ENCODE results near the gene PER2.

The PER2 gene

DNA sequence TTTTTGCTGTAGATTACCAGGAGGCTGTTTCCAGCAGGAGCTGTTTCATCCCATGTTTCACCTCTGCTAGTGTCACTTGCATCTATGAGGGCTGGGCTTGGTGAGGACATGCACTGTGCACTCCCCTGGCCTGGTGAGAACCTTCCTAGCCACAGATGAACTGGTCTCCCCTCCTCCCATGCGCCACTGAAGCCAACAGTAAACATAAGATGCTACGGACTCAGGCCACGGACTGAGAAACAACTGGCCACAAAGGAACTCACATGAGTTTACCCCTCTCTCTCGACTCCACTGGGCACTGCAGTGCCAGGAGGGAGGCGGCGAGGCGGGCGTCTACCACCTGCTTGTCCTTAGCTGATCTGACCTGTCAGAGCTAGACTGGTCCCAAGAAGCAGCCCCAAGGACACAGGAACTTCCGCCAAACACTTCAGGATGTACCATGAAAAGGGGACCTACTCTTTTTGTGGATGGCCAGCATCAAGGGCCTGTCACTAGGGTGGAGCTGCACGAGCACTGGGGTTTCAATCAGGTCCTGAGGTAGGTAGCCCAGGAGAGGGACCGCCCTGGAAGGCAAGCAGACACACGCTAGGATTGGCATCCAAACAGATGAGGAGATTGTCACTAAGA lies 25.8 kb downstream of the PER2 start:
- H3K36me3 ChIP-seq (ENCODE audit: control insufficient read depth in 2 of 2, insufficient read depth in 1 of 2, low read length in 2 of 2), result peaks cover 0 to 10% of the 10 kb centered on the region in 2 experiments; a peak in 1 of 3 replicates
- POLR2A ChIA-PET, result no interaction called here
- H3K27ac ChIP-seq (ENCODE audit: extremely low read depth, low read depth, low read length), result no peak overlapping the region
- no peak for TF ChIP-seq ZNF433 (tag by site-specific recombination; IDR thresholded peaks at IDR 0.05; ENCODE audit: low read depth)
- TF ChIP-seq, protein P1, sequence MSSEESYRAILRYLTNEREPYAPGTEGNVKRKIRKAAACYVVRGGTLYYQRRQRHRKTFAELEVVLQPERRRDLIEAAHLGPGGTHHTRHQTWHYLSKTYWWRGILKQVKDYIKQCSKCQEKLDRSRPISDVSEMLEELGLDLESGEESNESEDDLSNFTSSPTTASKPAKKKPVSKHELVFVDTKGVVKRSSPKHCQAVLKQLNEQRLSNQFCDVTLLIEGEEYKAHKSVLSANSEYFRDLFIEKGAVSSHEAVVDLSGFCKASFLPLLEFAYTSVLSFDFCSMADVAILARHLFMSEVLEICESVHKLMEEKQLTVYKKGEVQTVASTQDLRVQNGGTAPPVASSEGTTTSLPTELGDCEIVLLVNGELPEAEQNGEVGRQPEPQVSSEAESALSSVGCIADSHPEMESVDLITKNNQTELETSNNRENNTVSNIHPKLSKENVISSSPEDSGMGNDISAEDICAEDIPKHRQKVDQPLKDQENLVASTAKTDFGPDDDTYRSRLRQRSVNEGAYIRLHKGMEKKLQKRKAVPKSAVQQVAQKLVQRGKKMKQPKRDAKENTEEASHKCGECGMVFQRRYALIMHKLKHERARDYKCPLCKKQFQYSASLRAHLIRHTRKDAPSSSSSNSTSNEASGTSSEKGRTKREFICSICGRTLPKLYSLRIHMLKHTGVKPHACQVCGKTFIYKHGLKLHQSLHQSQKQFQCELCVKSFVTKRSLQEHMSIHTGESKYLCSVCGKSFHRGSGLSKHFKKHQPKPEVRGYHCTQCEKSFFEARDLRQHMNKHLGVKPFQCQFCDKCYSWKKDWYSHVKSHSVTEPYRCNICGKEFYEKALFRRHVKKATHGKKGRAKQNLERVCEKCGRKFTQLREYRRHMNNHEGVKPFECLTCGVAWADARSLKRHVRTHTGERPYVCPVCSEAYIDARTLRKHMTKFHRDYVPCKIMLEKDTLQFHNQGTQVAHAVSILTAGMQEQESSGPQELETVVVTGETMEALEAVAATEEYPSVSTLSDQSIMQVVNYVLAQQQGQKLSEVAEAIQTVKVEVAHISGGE (tag by site-specific recombination; conservative IDR thresholded peaks at IDR 0.05; ENCODE audit: low read depth), result no peak
- H3K4me3 ChIP-seq (ENCODE audit: low read depth, low read length), result no peak overlapping the region
- H3K9me3 ChIP-seq (ENCODE audit: control insufficient read depth, insufficient read depth, low read depth, low read length), result no peaks in the 10 kb centered on the region
- H3K4me1 ChIP-seq (ENCODE audit: control insufficient read depth, insufficient read depth, low read length), result no peaks in the 10 kb centered on the region
- CTCF ChIA-PET, result interaction anchor here (0.6 to 4.9 kb wide), 30 partner anchors 7 to 750 kb away, joined by 3 to 54 read pairs (median 4); partner anchors contain the start of genes ERFE and PER2

DNA sequence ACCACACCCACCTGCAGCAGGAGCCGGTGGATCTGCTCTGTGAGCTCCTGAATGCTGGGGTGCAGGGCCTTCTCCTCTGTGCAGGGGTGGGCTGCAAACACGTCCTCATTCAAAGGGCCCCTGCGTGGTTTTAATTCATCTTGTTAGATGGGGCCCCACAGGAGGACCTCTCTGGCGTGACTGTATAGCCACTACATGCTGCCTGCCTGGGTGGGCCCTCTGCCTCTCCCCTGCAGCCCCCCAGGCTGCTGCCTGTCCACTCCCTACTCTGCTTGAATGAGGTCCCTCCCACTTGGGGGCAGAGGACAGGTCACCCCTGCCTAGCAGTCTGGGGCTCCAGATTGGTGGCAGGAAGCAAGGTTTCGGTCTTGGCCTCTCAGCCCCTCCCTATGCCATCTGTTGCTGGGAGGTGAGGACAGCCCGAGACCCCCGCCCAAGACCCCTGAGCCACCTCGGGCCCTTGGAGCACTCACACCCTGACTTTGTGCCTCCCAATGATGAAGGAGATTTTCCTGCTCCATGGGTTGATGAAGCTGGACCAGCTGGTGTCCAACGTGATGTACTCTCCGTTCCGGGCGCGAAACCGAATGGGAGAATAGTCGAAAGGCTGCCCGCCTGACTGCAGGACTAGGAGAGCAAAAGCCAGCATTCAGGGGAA lies 26.6 kb downstream of the PER2 start:
- Histone ChIP-seq H3K27ac (ENCODE audit: extremely low read depth, low read depth, low read length) (no peak overlapping the region), H3K4me3 (ENCODE audit: low read depth, low read length) (no peak overlapping the region)
- POLR2A ChIA-PET, result interaction anchor here (0.8 kb wide), 1 partner anchor 22 kb away, joined by 3 read pairs; the partner anchor contains the start of gene HES6
- TF ChIP-seq OVOL3 (tag by site-specific recombination; IDR thresholded peaks at IDR 0.05), result no peak
- no peak for TF ChIP-seq RBAK (tag by site-specific recombination; IDR thresholded peaks at IDR 0.05)
- TF ChIP-seq YY1 (tag by site-specific recombination; IDR thresholded peaks at IDR 0.05), result no peak
- no peak for TF ChIP-seq ZNF747 (tag by site-specific recombination; IDR thresholded peaks at IDR 0.05)
- TF ChIP-seq BCL11A (tag by site-specific recombination; IDR thresholded peaks at IDR 0.05; ENCODE audit: low read depth), result no peak
- TF ChIP-seq ZBTB48 (tag by site-specific recombination; IDR thresholded peaks at IDR 0.05), result no peak
- TF ChIP-seq ZNF266 (tag by site-specific recombination; IDR thresholded peaks at IDR 0.05; ENCODE audit: low read depth), result no peak
- TF ChIP-seq ZNF324 (tag by site-specific recombination; IDR thresholded peaks at IDR 0.05), result no peak
- no peak for TF ChIP-seq ZNF184 (tag by site-specific recombination; IDR thresholded peaks at IDR 0.05)
- TF ChIP-seq ZNF23 (tag by site-specific recombination; IDR thresholded peaks at IDR 0.05; ENCODE audit: borderline replicate concordance), result no peak
- TF ChIP-seq, protein P2, sequence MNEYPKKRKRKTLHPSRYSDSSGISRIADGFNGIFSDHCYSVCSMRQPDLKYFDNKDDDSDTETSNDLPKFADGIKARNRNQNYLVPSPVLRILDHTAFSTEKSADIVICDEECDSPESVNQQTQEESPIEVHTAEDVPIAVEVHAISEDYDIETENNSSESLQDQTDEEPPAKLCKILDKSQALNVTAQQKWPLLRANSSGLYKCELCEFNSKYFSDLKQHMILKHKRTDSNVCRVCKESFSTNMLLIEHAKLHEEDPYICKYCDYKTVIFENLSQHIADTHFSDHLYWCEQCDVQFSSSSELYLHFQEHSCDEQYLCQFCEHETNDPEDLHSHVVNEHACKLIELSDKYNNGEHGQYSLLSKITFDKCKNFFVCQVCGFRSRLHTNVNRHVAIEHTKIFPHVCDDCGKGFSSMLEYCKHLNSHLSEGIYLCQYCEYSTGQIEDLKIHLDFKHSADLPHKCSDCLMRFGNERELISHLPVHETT (tag by site-specific recombination; IDR thresholded peaks at IDR 0.05), result no peak
- TF ChIP-seq ZBTB1 (tag by site-specific recombination; IDR thresholded peaks at IDR 0.05), result no peak
- TF ChIP-seq KLF10 (tag by site-specific recombination; IDR thresholded peaks at IDR 0.05), result no peak
- no peak for TF ChIP-seq GLIS1 (tag by site-specific recombination; IDR thresholded peaks at IDR 0.05)
- TF ChIP-seq, protein P3, sequence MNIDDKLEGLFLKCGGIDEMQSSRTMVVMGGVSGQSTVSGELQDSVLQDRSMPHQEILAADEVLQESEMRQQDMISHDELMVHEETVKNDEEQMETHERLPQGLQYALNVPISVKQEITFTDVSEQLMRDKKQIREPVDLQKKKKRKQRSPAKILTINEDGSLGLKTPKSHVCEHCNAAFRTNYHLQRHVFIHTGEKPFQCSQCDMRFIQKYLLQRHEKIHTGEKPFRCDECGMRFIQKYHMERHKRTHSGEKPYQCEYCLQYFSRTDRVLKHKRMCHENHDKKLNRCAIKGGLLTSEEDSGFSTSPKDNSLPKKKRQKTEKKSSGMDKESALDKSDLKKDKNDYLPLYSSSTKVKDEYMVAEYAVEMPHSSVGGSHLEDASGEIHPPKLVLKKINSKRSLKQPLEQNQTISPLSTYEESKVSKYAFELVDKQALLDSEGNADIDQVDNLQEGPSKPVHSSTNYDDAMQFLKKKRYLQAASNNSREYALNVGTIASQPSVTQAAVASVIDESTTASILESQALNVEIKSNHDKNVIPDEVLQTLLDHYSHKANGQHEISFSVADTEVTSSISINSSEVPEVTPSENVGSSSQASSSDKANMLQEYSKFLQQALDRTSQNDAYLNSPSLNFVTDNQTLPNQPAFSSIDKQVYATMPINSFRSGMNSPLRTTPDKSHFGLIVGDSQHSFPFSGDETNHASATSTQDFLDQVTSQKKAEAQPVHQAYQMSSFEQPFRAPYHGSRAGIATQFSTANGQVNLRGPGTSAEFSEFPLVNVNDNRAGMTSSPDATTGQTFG (tag by site-specific recombination; IDR thresholded peaks at IDR 0.05; ENCODE audit: borderline replicate concordance), result no peak
- TF ChIP-seq, protein P1 (tag by site-specific recombination; conservative IDR thresholded peaks at IDR 0.05; ENCODE audit: low read depth), result no peak
- TF ChIP-seq, protein P4, sequence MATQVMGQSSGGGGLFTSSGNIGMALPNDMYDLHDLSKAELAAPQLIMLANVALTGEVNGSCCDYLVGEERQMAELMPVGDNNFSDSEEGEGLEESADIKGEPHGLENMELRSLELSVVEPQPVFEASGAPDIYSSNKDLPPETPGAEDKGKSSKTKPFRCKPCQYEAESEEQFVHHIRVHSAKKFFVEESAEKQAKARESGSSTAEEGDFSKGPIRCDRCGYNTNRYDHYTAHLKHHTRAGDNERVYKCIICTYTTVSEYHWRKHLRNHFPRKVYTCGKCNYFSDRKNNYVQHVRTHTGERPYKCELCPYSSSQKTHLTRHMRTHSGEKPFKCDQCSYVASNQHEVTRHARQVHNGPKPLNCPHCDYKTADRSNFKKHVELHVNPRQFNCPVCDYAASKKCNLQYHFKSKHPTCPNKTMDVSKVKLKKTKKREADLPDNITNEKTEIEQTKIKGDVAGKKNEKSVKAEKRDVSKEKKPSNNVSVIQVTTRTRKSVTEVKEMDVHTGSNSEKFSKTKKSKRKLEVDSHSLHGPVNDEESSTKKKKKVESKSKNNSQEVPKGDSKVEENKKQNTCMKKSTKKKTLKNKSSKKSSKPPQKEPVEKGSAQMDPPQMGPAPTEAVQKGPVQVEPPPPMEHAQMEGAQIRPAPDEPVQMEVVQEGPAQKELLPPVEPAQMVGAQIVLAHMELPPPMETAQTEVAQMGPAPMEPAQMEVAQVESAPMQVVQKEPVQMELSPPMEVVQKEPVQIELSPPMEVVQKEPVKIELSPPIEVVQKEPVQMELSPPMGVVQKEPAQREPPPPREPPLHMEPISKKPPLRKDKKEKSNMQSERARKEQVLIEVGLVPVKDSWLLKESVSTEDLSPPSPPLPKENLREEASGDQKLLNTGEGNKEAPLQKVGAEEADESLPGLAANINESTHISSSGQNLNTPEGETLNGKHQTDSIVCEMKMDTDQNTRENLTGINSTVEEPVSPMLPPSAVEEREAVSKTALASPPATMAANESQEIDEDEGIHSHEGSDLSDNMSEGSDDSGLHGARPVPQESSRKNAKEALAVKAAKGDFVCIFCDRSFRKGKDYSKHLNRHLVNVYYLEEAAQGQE (tag by site-specific recombination; IDR thresholded peaks at IDR 0.05), result no peak

More for the DNA sequence above, 26.6 kb downstream of the PER2 start:
- peaks cover 0 to 8% of the 10 kb centered on the region in 2 experiments; a peak in 1 of 3 replicates for H3K36me3 ChIP-seq (ENCODE audit: control insufficient read depth in 2 of 2, insufficient read depth in 1 of 2, low read length in 2 of 2)
- H3K9me3 ChIP-seq (ENCODE audit: control insufficient read depth, insufficient read depth, low read depth, low read length), result no peaks in the 10 kb centered on the region
- CTCF ChIA-PET, result interaction anchor here (0.8 to 4.9 kb wide), 7 partner anchors 14 to 749 kb away, joined by 3 to 54 read pairs (median 4); no protein-coding TSS in a partner anchor
- H3K4me1 ChIP-seq (ENCODE audit: control insufficient read depth, insufficient read depth, low read length), result no peaks in the 10 kb centered on the region

Measured in HEK293 (cell line).